M059J (cell line): ENCODE measurements around the gene TRAT1. TPM values are rescaled to one million over a fixed set of nuclear protein-coding genes. Genes with fewer than 3 reads are reported as not detected.

Source experiments
- DNase-seq: peaks from one replicate; pipeline ENCODE4 v3.0.0-alpha.2; 2012; ENCODE audit warnings: low read depth
- total RNA-seq: library from RNA; depleted of rRNA; stranded (reverse); fragments of >200 nt; shearing (Covaris generic); gene quantifications from 2 replicates; pipeline ENCODE4 v1.2.3, GENCODE V29; 2014; rRNA removed

TRAT1 gene
- total RNA-seq, 1 experiment from 2014 or later, result not detected

- DNase-seq, result no peak
Observed at GRCh38 chr3:108861401-108861800, 38.8 kb downstream of the TRAT1 start.

DNA sequence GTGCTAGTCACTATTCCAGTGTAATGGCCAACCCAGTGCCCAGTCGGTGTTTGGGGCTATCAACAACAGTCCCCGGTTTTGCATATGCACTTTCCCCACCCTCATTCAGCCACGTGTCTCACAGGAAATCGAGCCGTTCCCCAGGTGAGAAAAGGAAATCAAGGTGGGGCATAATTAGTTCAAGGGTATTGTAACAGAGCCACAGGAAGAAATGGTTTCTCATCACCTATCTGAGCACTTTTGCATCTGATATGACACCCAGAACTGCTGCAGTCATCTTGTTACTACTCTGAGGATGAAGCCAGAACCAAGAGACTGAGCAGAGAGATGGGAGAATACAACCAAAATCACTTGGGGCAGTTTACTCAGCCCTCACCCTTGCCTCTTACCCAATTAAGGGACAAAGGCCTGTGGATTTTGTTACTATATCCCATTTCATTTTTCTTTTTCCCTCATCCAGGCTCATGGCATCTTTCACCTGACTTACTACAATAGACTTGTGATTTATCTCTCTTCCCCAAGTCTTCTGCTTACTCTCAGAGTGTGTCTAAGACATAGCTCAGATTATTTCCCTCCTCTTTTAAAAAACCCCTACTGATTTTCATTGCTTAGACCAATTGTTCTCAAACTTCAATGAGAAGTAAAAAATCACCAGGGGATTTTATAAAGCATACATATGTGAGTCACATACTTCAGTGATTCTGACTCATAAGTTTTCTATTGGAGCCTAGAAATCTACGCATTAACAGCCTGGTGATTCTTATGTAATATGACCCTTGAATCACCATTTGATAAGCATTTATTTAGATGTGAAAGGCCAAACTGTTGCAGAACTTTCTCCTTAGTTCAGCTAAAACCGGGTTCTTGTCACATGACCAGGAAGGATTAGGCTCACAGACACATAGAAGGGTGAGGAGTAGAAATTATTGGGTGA lies 40.5 kb downstream of the TRAT1 start:
- peak; percentile 84 for DNase-seq

DNA sequence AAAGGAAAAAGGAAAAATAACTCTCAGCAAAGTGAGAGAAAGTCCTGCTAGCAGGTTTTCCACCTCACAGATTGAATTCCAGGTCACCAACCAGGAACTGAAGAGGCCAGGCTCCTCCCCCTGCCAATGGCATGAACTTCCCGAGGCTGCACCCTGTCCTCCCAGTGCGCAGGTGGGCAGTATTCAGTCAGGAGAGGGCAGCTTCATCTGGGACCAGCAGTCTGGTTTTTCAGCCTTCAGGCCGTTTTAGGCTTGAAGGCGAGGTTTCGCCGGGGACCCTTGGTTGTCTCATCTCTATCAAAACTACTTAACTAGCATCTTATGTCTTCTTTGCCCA lies 41.2 kb downstream of the TRAT1 start:
- DNase-seq, result no peak

DNA sequence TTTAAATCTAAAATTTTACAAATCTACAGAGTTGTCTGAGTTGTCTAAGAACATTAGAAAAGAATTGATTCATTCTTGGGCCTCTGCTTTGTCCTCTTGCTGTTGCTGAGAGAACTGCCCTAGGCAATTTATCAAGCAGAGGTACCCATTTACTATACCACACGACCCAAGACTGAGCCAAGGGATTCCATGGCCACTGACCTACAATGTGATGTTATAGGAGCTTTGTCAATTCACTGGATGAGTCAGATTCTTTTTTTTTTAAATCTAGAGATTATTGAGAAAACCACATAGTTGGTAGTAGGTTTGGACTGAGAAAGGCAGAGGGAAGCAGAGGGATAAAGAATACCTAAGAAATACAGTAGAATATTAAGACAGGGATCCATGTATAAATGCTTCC lies 55.3 kb downstream of the TRAT1 start:
- peak; percentile 54 for DNase-seq

DNA sequence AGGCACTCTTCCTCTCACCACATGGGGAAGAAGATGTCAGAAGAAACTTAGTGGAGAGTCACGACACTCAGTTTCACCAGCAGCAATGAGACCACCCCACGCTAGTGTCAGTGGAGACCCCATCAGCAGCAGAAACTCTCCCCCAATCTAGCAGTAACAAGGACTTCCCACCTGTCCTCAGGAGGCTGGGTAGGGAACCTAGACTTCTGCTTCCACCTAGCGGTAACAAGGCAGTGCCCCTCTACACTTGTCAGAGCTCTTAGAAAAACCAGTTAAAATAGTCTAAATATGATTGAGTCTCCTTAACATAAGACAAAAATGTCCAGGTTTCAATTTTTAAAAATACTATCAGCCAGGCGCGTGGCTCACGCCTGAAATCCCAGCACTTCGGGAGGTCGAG lies 57.3 kb downstream of the TRAT1 start:
- no peak for DNase-seq

DNA sequence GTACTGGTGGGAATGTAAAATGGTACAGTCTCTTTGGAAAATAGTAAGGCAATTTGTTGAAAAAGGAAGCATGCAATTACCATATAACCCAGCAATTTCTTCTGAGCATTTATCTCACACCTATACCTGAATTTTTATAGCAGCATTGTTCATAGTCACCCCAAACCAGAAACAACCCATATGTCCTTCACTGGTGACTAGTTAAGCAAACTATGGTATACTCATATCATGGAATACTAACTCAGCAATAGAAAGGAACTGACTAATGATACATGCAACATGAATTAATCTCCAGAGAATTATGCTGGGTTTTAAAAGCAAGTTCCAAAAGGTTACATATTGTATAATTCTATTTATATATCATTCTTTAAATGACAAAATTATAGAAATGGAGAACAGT lies 60.2 kb downstream of the TRAT1 start:
- DNase-seq, result no peak

DNA sequence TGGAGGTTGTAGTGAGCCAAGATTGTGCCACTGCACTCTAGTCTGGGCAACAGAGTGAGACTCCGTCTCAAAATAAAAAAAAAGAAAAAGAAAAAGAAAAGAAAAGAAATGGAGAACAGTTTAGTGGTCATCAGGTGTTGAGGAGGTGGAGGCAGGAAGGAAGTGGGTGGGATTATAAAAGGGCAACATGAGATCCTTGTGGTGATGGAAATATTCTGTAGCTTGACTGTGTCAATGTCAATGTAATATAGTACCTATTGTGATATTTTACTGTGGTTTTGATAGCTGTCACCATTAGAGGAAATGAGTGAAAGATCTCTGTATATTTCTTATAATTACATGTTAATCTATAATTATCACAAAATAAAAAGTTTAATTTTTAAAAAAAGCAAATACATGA lies 60.8 kb downstream of the TRAT1 start:
- DNase-seq, result no peak

DNA sequence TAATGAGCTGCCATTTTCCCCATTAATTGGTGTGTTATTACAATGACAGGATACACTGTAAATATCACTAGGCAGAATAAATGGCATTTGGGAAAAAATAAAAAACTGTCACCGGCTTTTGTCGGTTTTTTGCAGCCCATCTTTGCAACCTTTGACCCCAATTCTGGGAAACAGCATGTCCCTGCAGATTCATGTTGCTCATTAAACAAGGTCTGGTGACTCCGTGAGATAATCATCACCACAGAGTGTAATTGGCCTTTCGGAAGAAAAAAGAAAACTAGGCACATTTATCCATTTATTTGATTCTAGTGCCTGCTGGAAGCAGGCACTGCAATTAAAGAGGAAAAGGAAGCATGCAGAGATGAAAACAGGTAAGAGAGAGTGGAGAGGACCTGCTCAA lies 64.5 kb downstream of the TRAT1 start:
- no peak for DNase-seq

DNA sequence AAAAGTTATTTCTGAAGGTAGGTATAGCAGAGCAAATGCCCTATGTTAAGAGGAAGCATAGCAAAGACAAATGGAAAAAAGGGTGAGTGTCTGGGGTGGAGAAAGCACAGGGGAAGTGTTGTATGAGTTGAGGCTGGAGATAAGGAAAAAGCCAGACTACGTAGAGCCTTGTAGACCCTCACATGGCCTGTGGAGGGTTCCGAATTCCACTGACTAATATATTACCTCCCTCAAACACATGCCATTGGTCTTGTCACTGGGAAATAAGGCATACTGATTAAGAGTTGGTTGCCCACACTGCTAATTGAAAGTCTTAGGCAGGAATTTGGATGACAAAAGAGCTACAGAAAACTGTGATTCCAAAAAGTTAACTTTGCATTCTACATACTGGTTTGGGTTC lies 65.2 kb downstream of the TRAT1 start:
- DNase-seq, result no peak

DNA sequence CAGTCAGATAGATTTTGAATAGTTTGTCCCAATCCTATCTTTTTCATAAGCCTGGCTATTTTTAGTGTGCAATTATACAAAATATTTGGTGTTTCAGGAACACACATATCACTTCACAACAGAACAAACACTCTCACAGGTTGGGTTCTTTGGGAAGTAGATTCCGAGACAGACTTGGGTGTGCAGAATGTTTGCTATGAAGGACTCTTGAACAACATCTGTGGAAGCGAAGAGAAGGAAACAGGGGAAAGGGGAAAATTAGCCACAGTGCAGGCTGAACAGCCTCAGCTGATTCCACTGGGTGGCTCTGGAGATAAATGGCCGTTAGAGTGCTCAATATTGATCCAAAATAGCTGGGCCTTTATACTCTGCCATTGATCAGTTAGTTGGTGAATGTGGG lies 69.2 kb downstream of the TRAT1 start:
- DNase-seq, result no peak

DNA sequence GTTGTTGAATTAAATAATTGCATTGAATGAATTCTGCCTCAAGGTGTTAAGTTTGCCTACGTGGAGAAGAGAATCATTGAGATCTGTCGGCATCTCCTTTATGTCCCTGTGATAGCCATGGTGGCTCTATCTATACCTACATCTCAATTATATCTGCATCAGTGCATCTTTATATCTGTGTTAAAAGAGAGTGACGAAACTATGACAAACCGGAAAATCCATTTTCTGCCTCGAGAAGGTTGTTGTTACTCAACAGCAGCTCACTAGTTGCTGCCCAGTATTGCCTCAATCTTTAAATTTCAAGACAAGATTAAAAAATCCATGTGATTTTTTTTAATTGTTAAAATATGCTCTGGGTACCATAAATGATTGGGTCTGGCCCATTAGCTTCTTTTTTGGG lies 72.4 kb downstream of the TRAT1 start:
- DNase-seq, result no peak

DNA sequence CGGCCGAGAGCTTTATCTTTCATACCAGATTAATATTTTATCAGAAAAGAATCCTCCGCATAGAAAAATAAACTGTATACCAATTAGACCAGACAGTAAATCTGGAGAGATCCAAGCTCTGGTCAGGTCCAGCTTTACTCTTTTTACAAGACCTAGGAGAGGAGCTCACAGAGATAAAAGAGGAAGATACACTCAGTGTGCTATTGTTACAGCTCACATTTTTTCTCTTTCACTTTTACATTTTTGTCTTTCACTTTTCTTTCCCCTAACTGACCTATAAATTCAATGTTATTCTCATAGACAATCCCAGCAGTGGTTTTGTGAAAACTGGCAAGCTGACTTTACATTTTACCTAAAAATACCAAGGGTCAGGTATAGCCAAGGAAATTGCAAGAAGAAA lies 75.3 kb downstream of the TRAT1 start:
- no peak for DNase-seq

GRCh38 chr3:108899530-108899929 lies 76.9 kb downstream of the TRAT1 start:
- no peak for DNase-seq

Other genes starting within 250 kb of the TRAT1 start
- gene CIP2A, start 233.3 kb upstream of the TRAT1 start, total RNA-seq, result 40.5 and 61.4 TPM in 2 replicates
- 9.1 and 14.6 TPM in 2 replicates for gene DZIP3, start 233.1 kb upstream of the TRAT1 start, total RNA-seq
- gene RETNLB, start 65.4 kb upstream of the TRAT1 start, total RNA-seq, result not detected in 2 replicates
- gene GUCA1C, start 131.1 kb downstream of the TRAT1 start, total RNA-seq, result 0.39 TPM in 1 of 2 replicates, not detected in the other